ENCODE results near the gene MIA2. TPM values are rescaled to one million over a fixed set of nuclear protein-coding genes. Genes with fewer than 3 reads are reported as not detected.
"Not testable (repeated sequence)": the region's sequence is repeated elsewhere in the genome, so short reads cannot be mapped to it uniquely, and the experiment has no call there.

Gene MIA2
- total RNA-seq, 1 donor from 2014 or later, result 25.3 TPM

- intact Hi-C loops (cut with DNase I), result no loop called here
- no peaks in the 10 kb centered on the region for H3K27me3 ChIP-seq
- no peaks in the 10 kb centered on the region for H3K9me3 ChIP-seq
- H3K4me1 ChIP-seq, result peaks cover 5% of the 10 kb centered on the region
- H3K36me3 ChIP-seq, result peaks cover 0 to 13% of the 10 kb centered on the region in 2 donors
- no peak overlapping the region for H3K4me3 ChIP-seq
- H3K27ac ChIP-seq, result no peak overlapping the region
- DNase-seq (ENCODE audit: extremely low spot score in 2 of 2), result no peak
- TF ChIP-seq POLR2A (IDR thresholded peaks at IDR 0.05) (no peak), POLR2AphosphoS5 (IDR thresholded peaks at IDR 0.05; ENCODE audit: insufficient read depth in 1 of 2, low read depth in 1 of 2) (no peak), CTCF (IDR thresholded peaks at IDR 0.05) (no peak)
Measured at GRCh38 chr14:39276005-39276404, 42.3 kb downstream of the MIA2 start.

- Histone ChIP-seq H3K9me3 (no peaks in the 10 kb centered on the region), H3K27me3 (no peaks in the 10 kb centered on the region), H3K4me3 (no peak overlapping the region), H3K27ac (no peak overlapping the region), H3K4me1 (peaks cover 5% of the 10 kb centered on the region), H3K36me3 (peaks cover 0 to 13% of the 10 kb centered on the region in 2 donors)
- no peak for DNase-seq (ENCODE audit: extremely low spot score in 2 of 2)
- no peak for TF ChIP-seq POLR2A (IDR thresholded peaks at IDR 0.05)
- no peak for TF ChIP-seq POLR2AphosphoS5 (IDR thresholded peaks at IDR 0.05; ENCODE audit: insufficient read depth in 1 of 2, low read depth in 1 of 2)
- TF ChIP-seq CTCF (IDR thresholded peaks at IDR 0.05), result no peak
- intact Hi-C loops (cut with DNase I), result no loop called here
Measured at GRCh38 chr14:39276579-39277114, 42.9 kb downstream of the MIA2 start.

DNA sequence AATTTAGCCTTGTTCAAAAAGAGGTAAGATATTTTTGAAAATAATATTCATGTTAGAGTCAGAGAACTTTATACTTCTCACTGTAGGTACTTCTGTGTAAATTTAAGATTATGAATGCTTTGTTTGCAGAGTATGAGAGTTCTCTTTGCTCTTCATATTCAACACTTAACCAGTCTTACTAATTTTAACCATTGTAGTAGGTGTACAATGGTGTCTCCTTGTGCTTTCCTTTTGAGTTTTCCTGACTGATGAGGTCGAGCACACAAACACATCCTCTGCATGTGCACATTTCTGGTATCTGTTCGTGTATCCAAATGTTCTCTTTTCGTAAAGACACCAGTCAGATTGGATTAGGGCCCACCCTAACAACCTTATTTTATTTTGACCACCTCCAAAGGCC is 45.8 kb downstream of the MIA2 start:
- intact Hi-C loops (cut with DNase I), result no loop called here

GRCh38 chr14:39280678-39281077 is 47.0 kb downstream of the MIA2 start:
- intact Hi-C loops (cut with DNase I), result not testable (repeated sequence)
- H3K36me3 ChIP-seq, result peaks cover 0 to 24% of the 10 kb centered on the region in 2 donors

More for the DNA sequence above, 45.8 kb downstream of the MIA2 start:
- no peaks in the 10 kb centered on the region for H3K9me3 ChIP-seq
- TF ChIP-seq POLR2A (IDR thresholded peaks at IDR 0.05) (no peak), POLR2AphosphoS5 (IDR thresholded peaks at IDR 0.05; ENCODE audit: insufficient read depth in 1 of 2, low read depth in 1 of 2) (no peak), CTCF (IDR thresholded peaks at IDR 0.05) (no peak)
- no peaks in the 10 kb centered on the region for H3K4me1 ChIP-seq
- H3K36me3 ChIP-seq, result peaks cover 0 to 24% of the 10 kb centered on the region in 2 donors
- H3K4me3 ChIP-seq, result no peak overlapping the region
- H3K27ac ChIP-seq, result no peak overlapping the region
- H3K27me3 ChIP-seq, result no peaks in the 10 kb centered on the region
- DNase-seq (ENCODE audit: extremely low spot score in 2 of 2), result no peak

GRCh38 chr14:39289523-39289922 is 55.8 kb downstream of the MIA2 start:
- H3K27ac ChIP-seq, result no peak overlapping the region
- no peaks in the 10 kb centered on the region for H3K9me3 ChIP-seq
- H3K27me3 ChIP-seq, result no peaks in the 10 kb centered on the region
- no peak overlapping the region for H3K4me3 ChIP-seq
- intact Hi-C loops (cut with DNase I), result no loop called here
- no peak for TF ChIP-seq POLR2AphosphoS5 (IDR thresholded peaks at IDR 0.05; ENCODE audit: insufficient read depth in 1 of 2, low read depth in 1 of 2)
- TF ChIP-seq POLR2A (IDR thresholded peaks at IDR 0.05), result no peak
- TF ChIP-seq CTCF (IDR thresholded peaks at IDR 0.05), result no peak
- H3K36me3 ChIP-seq, result peaks cover 0 to 22% of the 10 kb centered on the region in 2 donors
- no peaks in the 10 kb centered on the region for H3K4me1 ChIP-seq
- no peak for DNase-seq (ENCODE audit: extremely low spot score in 2 of 2)

More at GRCh38 chr14:39280678-39281077, 47.0 kb downstream of the MIA2 start:
- not testable (repeated sequence) for H3K4me3 ChIP-seq; H3K9me3 ChIP-seq; H3K27me3 ChIP-seq; H3K27ac ChIP-seq; H3K4me1 ChIP-seq; DNase-seq (ENCODE audit: extremely low spot score in 2 of 2)

All from vagina (tissue), 2 donors.